Measurements from ENCODE around the gene DHRS3. TPM values are rescaled to one million over a fixed set of nuclear protein-coding genes. Genes with fewer than 3 reads are reported as not detected.
"Not testable (repeated sequence)": the region's sequence is repeated elsewhere in the genome, so short reads cannot be mapped to it uniquely, and the experiment has no call there.

The DHRS3 gene
- total and polyA plus RNA-seq, 2 donors, result 20.5 to 56.8 TPM

- no peak for DNase-seq (ENCODE audit: low read depth in 6 of 9, low spot score in 9 of 9)
- no peak overlapping the region for H3K27ac ChIP-seq (ENCODE audit: low read depth in 1 of 2, low read length in 1 of 2)
- peaks cover 0 to 5% of the 10 kb centered on the region in 2 donors for H3K4me1 ChIP-seq (ENCODE audit: control insufficient read depth in 2 of 2, insufficient read depth in 2 of 2, low read length in 2 of 2)
- H3K36me3 ChIP-seq (ENCODE audit: control insufficient read depth in 2 of 2, insufficient read depth in 2 of 2, low read length in 1 of 2), result no peaks in the 10 kb centered on the region
- WGBS, result 95% methylated on average over 9 of the region's 9 CpGs
- H3K4me3 ChIP-seq (ENCODE audit: low read length in 2 of 2), result no peak overlapping the region
- peaks cover 0 to 26% of the 10 kb centered on the region in 2 donors for H3K27me3 ChIP-seq (ENCODE audit: control insufficient read depth in 2 of 2, insufficient read depth in 1 of 2, low read length in 1 of 2)
- peaks cover 0 to 3% of the 10 kb centered on the region in 2 donors for H3K9me3 ChIP-seq (ENCODE audit: control insufficient read depth in 2 of 2, insufficient read depth in 1 of 2, low read length in 1 of 2)
Observed at GRCh38 chr1:12543740-12544154, 74.3 kb downstream of the DHRS3 start.

- Histone ChIP-seq H3K27ac (ENCODE audit: low read depth in 1 of 2, low read length in 1 of 2) (no peak overlapping the region), H3K4me1 (ENCODE audit: control insufficient read depth in 2 of 2, insufficient read depth in 2 of 2, low read length in 2 of 2) (peaks cover 0 to 5% of the 10 kb centered on the region in 2 donors), H3K36me3 (ENCODE audit: control insufficient read depth in 2 of 2, insufficient read depth in 2 of 2, low read length in 1 of 2) (no peaks in the 10 kb centered on the region), H3K9me3 (ENCODE audit: control insufficient read depth in 2 of 2, insufficient read depth in 1 of 2, low read length in 1 of 2) (peaks cover 0 to 3% of the 10 kb centered on the region in 2 donors), H3K27me3 (ENCODE audit: control insufficient read depth in 2 of 2, insufficient read depth in 1 of 2, low read length in 1 of 2) (peaks cover 0 to 25% of the 10 kb centered on the region in 2 donors), H3K4me3 (ENCODE audit: low read length in 2 of 2) (no peak overlapping the region)
- WGBS, result 94% methylated on average over 9 of the region's 9 CpGs
- no peak for DNase-seq (ENCODE audit: low read depth in 6 of 9, low spot score in 9 of 9)
Observed at GRCh38 chr1:12542616-12543592, 75.1 kb downstream of the DHRS3 start.

- Histone ChIP-seq H3K27ac (ENCODE audit: low read depth in 1 of 2, low read length in 1 of 2) (no peak overlapping the region), H3K9me3 (ENCODE audit: control insufficient read depth in 2 of 2, insufficient read depth in 1 of 2, low read length in 1 of 2) (peaks cover 0 to 3% of the 10 kb centered on the region in 2 donors), H3K27me3 (ENCODE audit: control insufficient read depth in 2 of 2, insufficient read depth in 1 of 2, low read length in 1 of 2) (peaks cover 0 to 22% of the 10 kb centered on the region in 2 donors), H3K36me3 (ENCODE audit: control insufficient read depth in 2 of 2, insufficient read depth in 2 of 2, low read length in 1 of 2) (no peaks in the 10 kb centered on the region), H3K4me1 (ENCODE audit: control insufficient read depth in 2 of 2, insufficient read depth in 2 of 2, low read length in 2 of 2) (peaks cover 0 to 5% of the 10 kb centered on the region in 2 donors), H3K4me3 (ENCODE audit: low read length in 2 of 2) (no peak overlapping the region)
- 97% methylated on average over 9 of the region's 9 CpGs for WGBS
- DNase-seq (ENCODE audit: low read depth in 6 of 9, low spot score in 9 of 9), result no peak
Observed at GRCh38 chr1:12542138-12542465, 75.9 kb downstream of the DHRS3 start.

- peaks cover 0 to 3% of the 10 kb centered on the region in 2 donors for H3K9me3 ChIP-seq (ENCODE audit: control insufficient read depth in 2 of 2, insufficient read depth in 1 of 2, low read length in 1 of 2)
- H3K27me3 ChIP-seq (ENCODE audit: control insufficient read depth in 2 of 2, insufficient read depth in 1 of 2, low read length in 1 of 2), result peaks cover 0 to 22% of the 10 kb centered on the region in 2 donors
- WGBS, result 89% methylated on average over 17 of the region's 17 CpGs
- no peaks in the 10 kb centered on the region for H3K36me3 ChIP-seq (ENCODE audit: control insufficient read depth in 2 of 2, insufficient read depth in 2 of 2, low read length in 1 of 2)
- no peak for DNase-seq (ENCODE audit: low read depth in 6 of 9, low spot score in 9 of 9)
- no peak overlapping the region for H3K4me3 ChIP-seq (ENCODE audit: low read length in 2 of 2)
- peaks cover 0 to 5% of the 10 kb centered on the region in 2 donors for H3K4me1 ChIP-seq (ENCODE audit: control insufficient read depth in 2 of 2, insufficient read depth in 2 of 2, low read length in 2 of 2)
- no peak overlapping the region for H3K27ac ChIP-seq (ENCODE audit: low read depth in 1 of 2, low read length in 1 of 2)
Observed at GRCh38 chr1:12541274-12542137, 76.5 kb downstream of the DHRS3 start.

GRCh38 chr1:12540580-12541273, 77.3 kb downstream of the DHRS3 start:
- Histone ChIP-seq H3K9me3 (ENCODE audit: control insufficient read depth in 2 of 2, insufficient read depth in 1 of 2, low read length in 1 of 2) (peaks cover 0 to 3% of the 10 kb centered on the region in 2 donors), H3K4me1 (ENCODE audit: control insufficient read depth in 2 of 2, insufficient read depth in 2 of 2, low read length in 2 of 2) (peaks cover 0 to 5% of the 10 kb centered on the region in 2 donors), H3K4me3 (ENCODE audit: low read length in 2 of 2) (no peak overlapping the region), H3K27me3 (ENCODE audit: control insufficient read depth in 2 of 2, insufficient read depth in 1 of 2, low read length in 1 of 2) (peaks cover 0 to 22% of the 10 kb centered on the region in 2 donors), H3K27ac (ENCODE audit: low read depth in 1 of 2, low read length in 1 of 2) (no peak overlapping the region), H3K36me3 (ENCODE audit: control insufficient read depth in 2 of 2, insufficient read depth in 2 of 2, low read length in 1 of 2) (no peaks in the 10 kb centered on the region)
- 95% methylated on average over 17 of the region's 17 CpGs for WGBS
- DNase-seq (ENCODE audit: low read depth in 6 of 9, low spot score in 9 of 9), result no peak

GRCh38 chr1:12539705-12540579, 78.1 kb downstream of the DHRS3 start:
- peak in 2 of 9 donors; percentile 7 to 10 for DNase-seq (ENCODE audit: low read depth in 6 of 9, low spot score in 9 of 9)
- peaks cover 0 to 4% of the 10 kb centered on the region in 2 donors for H3K9me3 ChIP-seq (ENCODE audit: control insufficient read depth in 2 of 2, insufficient read depth in 1 of 2, low read length in 1 of 2)
- peaks cover 0 to 22% of the 10 kb centered on the region in 2 donors for H3K27me3 ChIP-seq (ENCODE audit: control insufficient read depth in 2 of 2, insufficient read depth in 1 of 2, low read length in 1 of 2)
- no peaks in the 10 kb centered on the region for H3K36me3 ChIP-seq (ENCODE audit: control insufficient read depth in 2 of 2, insufficient read depth in 2 of 2, low read length in 1 of 2)
- peak overlapping the region in 1 of 2 donors; percentile 8 for H3K27ac ChIP-seq (ENCODE audit: low read depth in 1 of 2, low read length in 1 of 2)
- peaks cover 0 to 2% of the 10 kb centered on the region in 2 donors for H3K4me1 ChIP-seq (ENCODE audit: control insufficient read depth in 2 of 2, insufficient read depth in 2 of 2, low read length in 2 of 2)
- 70% methylated on average over 34 of the region's 34 CpGs for WGBS
- H3K4me3 ChIP-seq (ENCODE audit: low read length in 2 of 2), result no peak overlapping the region

- Histone ChIP-seq H3K36me3 (ENCODE audit: control insufficient read depth in 2 of 2, insufficient read depth in 2 of 2, low read length in 1 of 2) (no peaks in the 10 kb centered on the region), H3K27ac (ENCODE audit: low read depth in 1 of 2, low read length in 1 of 2) (no peak overlapping the region), H3K9me3 (ENCODE audit: control insufficient read depth in 2 of 2, insufficient read depth in 1 of 2, low read length in 1 of 2) (peaks cover 0 to 6% of the 10 kb centered on the region in 2 donors), H3K4me3 (ENCODE audit: low read length in 2 of 2) (no peak overlapping the region), H3K27me3 (ENCODE audit: control insufficient read depth in 2 of 2, insufficient read depth in 1 of 2, low read length in 1 of 2) (peaks cover 0 to 22% of the 10 kb centered on the region in 2 donors), H3K4me1 (ENCODE audit: control insufficient read depth in 2 of 2, insufficient read depth in 2 of 2, low read length in 2 of 2) (no peaks in the 10 kb centered on the region)
- WGBS, result 96% methylated on average over 2 of the region's 2 CpGs
- DNase-seq (ENCODE audit: low read depth in 6 of 9, low spot score in 9 of 9), result no peak
Observed at GRCh38 chr1:12539320-12539704, 78.7 kb downstream of the DHRS3 start.

- not testable (repeated sequence) for H3K36me3 ChIP-seq (ENCODE audit: control insufficient read depth in 2 of 2, insufficient read depth in 2 of 2, low read length in 1 of 2)
Observed at GRCh38 chr1:12538536-12538935, 79.5 kb downstream of the DHRS3 start.

More at GRCh38 chr1:12538536-12538935, 79.5 kb downstream of the DHRS3 start:
- DNase-seq (ENCODE audit: low read depth in 6 of 9, low spot score in 9 of 9); H3K4me1 ChIP-seq (ENCODE audit: control insufficient read depth in 2 of 2, insufficient read depth in 2 of 2, low read length in 2 of 2); H3K9me3 ChIP-seq (ENCODE audit: control insufficient read depth in 2 of 2, insufficient read depth in 1 of 2, low read length in 1 of 2); H3K27ac ChIP-seq (ENCODE audit: low read depth in 1 of 2, low read length in 1 of 2); H3K4me3 ChIP-seq (ENCODE audit: low read length in 2 of 2): not testable (repeated sequence)
- peaks cover 0 to 22% of the 10 kb centered on the region in 2 donors for H3K27me3 ChIP-seq (ENCODE audit: control insufficient read depth in 2 of 2, insufficient read depth in 1 of 2, low read length in 1 of 2)
- WGBS, result 94% methylated on average over 3 of the region's 3 CpGs
